Measurements from ENCODE around the gene ZNF431.

DNA sequence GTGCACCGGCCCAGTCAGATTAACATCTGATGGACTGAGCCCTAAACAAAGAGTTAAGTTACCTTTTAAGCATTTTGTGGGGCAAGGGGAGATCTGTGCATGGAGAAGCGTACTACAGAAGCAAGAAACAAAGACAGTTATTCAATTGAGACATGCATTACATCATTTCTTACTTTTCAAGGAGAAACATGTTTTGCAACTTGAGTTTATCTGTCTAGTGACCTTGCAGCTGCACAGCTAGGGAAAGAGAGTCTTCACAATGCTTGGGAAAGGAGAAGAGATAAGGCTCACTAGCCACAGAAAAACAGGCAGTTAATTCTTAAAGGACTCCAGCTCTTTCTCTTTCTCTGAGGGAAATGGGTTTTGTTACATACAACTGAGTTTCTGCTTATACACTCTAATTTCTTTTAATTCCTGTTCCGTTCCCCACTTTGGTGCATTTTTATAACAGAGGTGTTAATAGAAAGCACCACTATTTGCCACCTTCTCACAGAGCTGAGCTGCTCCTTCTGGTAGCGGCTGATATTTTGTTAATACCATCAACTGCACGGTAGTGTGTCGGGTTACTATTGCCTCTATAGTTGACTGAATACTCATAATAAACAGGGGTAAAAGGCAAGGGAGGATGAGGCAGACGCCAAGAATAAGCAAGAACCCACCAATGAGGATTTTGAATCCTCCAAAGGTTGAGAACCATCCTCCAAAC lies 55.9 kb downstream of the ZNF431 start:
- TF ChIP-seq, protein P1, sequence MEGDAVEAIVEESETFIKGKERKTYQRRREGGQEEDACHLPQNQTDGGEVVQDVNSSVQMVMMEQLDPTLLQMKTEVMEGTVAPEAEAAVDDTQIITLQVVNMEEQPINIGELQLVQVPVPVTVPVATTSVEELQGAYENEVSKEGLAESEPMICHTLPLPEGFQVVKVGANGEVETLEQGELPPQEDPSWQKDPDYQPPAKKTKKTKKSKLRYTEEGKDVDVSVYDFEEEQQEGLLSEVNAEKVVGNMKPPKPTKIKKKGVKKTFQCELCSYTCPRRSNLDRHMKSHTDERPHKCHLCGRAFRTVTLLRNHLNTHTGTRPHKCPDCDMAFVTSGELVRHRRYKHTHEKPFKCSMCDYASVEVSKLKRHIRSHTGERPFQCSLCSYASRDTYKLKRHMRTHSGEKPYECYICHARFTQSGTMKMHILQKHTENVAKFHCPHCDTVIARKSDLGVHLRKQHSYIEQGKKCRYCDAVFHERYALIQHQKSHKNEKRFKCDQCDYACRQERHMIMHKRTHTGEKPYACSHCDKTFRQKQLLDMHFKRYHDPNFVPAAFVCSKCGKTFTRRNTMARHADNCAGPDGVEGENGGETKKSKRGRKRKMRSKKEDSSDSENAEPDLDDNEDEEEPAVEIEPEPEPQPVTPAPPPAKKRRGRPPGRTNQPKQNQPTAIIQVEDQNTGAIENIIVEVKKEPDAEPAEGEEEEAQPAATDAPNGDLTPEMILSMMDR (IDR thresholded peaks at IDR 0.05) = no peak
- TF ChIP-seq POLR2A (IDR thresholded peaks at IDR 0.05) = no peak
- TF ChIP-seq POLR2AphosphoS5 (IDR thresholded peaks at IDR 0.05) = no peak

Data from gastroesophageal sphincter (tissue), 3 donors.